Measurements from ENCODE around the gene PTCH1.
A peak's percentile ranks its signal among the peaks of the same experiment; 100 is the strongest.

Gene PTCH1

GRCh38 chr9:95497772-95498171 lies 19.0 kb downstream of the PTCH1 start:
- no peak for DNase-seq (ENCODE audit: low read depth)

- DNase-seq (ENCODE audit: low read depth), result no peak
These were observed 20.1 kb downstream of the PTCH1 start for GRCh38 chr9:95496687-95497086.

GRCh38 chr9:95495961-95496360 lies 20.8 kb downstream of the PTCH1 start:
- DNase-seq (ENCODE audit: low read depth), result no peak

- no peak for DNase-seq (ENCODE audit: low read depth)
These were observed 21.2 kb downstream of the PTCH1 start for GRCh38 chr9:95495529-95495928.

GRCh38 chr9:95494416-95495371 lies 22.1 kb downstream of the PTCH1 start:
- peak; percentile 73 for DNase-seq (ENCODE audit: low read depth)

- no peak for DNase-seq (ENCODE audit: low read depth)
These were observed 22.8 kb downstream of the PTCH1 start for GRCh38 chr9:95494022-95494415.

- no peak for DNase-seq (ENCODE audit: low read depth)
These were observed 23.4 kb downstream of the PTCH1 start for GRCh38 chr9:95493402-95493801.

GRCh38 chr9:95491543-95492320 lies 25.0 kb downstream of the PTCH1 start:
- no peak for DNase-seq (ENCODE audit: low read depth)

- no peak for DNase-seq (ENCODE audit: low read depth)
These were observed 27.8 kb downstream of the PTCH1 start for GRCh38 chr9:95488954-95489353.

GRCh38 chr9:95486318-95486717 lies 30.5 kb downstream of the PTCH1 start:
- DNase-seq (ENCODE audit: low read depth), result no peak

GRCh38 chr9:95484225-95484624 lies 32.5 kb downstream of the PTCH1 start:
- DNase-seq (ENCODE audit: low read depth), result no peak

- no peak for DNase-seq (ENCODE audit: low read depth)
These were observed 33.3 kb downstream of the PTCH1 start for GRCh38 chr9:95483431-95483830.

GRCh38 chr9:95482621-95483020 lies 34.1 kb downstream of the PTCH1 start:
- DNase-seq (ENCODE audit: low read depth), result no peak

- no peak for DNase-seq (ENCODE audit: low read depth)
These were observed 35.8 kb downstream of the PTCH1 start for GRCh38 chr9:95481000-95481399.

- DNase-seq (ENCODE audit: low read depth), result no peak
These were observed 36.4 kb downstream of the PTCH1 start for GRCh38 chr9:95480346-95480745.

- DNase-seq (ENCODE audit: low read depth), result no peak
These were observed 37.4 kb downstream of the PTCH1 start for GRCh38 chr9:95479330-95479729.

- no peak for DNase-seq (ENCODE audit: low read depth)
These were observed 38.4 kb downstream of the PTCH1 start for GRCh38 chr9:95478335-95478734.

- DNase-seq (ENCODE audit: low read depth), result no peak
These were observed 38.9 kb downstream of the PTCH1 start for GRCh38 chr9:95477885-95478284.

- no peak for DNase-seq (ENCODE audit: low read depth)
These were observed 39.3 kb downstream of the PTCH1 start for GRCh38 chr9:95477441-95477840.

GRCh38 chr9:95468791-95469190 lies 48.0 kb downstream of the PTCH1 start:
- no peak for DNase-seq (ENCODE audit: low read depth)

GRCh38 chr9:95465115-95465514 lies 51.7 kb downstream of the PTCH1 start:
- DNase-seq (ENCODE audit: low read depth), result no peak

GRCh38 chr9:95463148-95464060 lies 53.4 kb downstream of the PTCH1 start:
- no peak for DNase-seq (ENCODE audit: low read depth)
